KMS-11 (cell line): ENCODE results near the gene COG4.

Source experiments
- H2AFZ ChIP-seq: fragments of 200-600 bp; sonication (generic); 2 replicates; pipeline ENCODE4 v1.6.1; 2016; ENCODE audit warnings: antibody characterized with exemption, mixed run types, low read depth
- H3K27ac ChIP-seq: fragments of 200-600 bp; sonication (generic); 2 replicates; pipeline ENCODE4 v1.6.1; 2016; ENCODE audit warnings: mild to moderate bottlenecking, mixed run types
- H3K27me3 ChIP-seq: fragments of 200-600 bp; sonication (generic); 2 replicates; pipeline ENCODE4 v1.6.1; 2017; ENCODE audit warnings: mild to moderate bottlenecking, low read depth, mixed run types, moderate library complexity; ENCODE audit not compliant: insufficient read depth
- H3K36me3 ChIP-seq: fragments of 200-600 bp; sonication (generic); 2 replicates; pipeline ENCODE4 v1.6.1; 2017; ENCODE audit warnings: mild to moderate bottlenecking, mixed run types; ENCODE audit not compliant: insufficient read depth
- H3K4me1 ChIP-seq: fragments of 200-600 bp; sonication (generic); 2 replicates; pipeline ENCODE4 v1.6.1; 2016; ENCODE audit warnings: mild to moderate bottlenecking, low read depth, mixed run types; ENCODE audit not compliant: poor library complexity, severe bottlenecking
- H3K4me2 ChIP-seq: fragments of 200-600 bp; sonication (generic); 2 replicates; pipeline ENCODE4 v1.7.0; 2016; ENCODE audit warnings: mild to moderate bottlenecking, mixed run types
- H3K4me3 ChIP-seq: fragments of 200-600 bp; sonication (generic); IDR thresholded peaks from 2 replicates; pipeline ENCODE4 v1.6.1; 2017; ENCODE audit warnings: low read depth, low read length, mixed read lengths; ENCODE audit not compliant: insufficient read depth
- H3K79me2 ChIP-seq: fragments of 200-600 bp; sonication (generic); 2 replicates; pipeline ENCODE4 v1.6.1; 2016; ENCODE audit warnings: low read depth, mixed run types; ENCODE audit not compliant: insufficient read depth
- H3K9ac ChIP-seq: fragments of 200-600 bp; sonication (generic); 2 replicates; pipeline ENCODE4 v1.6.1; 2016; ENCODE audit warnings: mild to moderate bottlenecking, mixed run types
- H4K20me1 ChIP-seq: fragments of 200-600 bp; sonication (generic); 2 replicates; pipeline ENCODE4 v1.6.1; 2016; ENCODE audit warnings: mild to moderate bottlenecking, mixed run types; ENCODE audit not compliant: insufficient read depth
- CTCF ChIP-seq: fragments of 200-600 bp; sonication (generic); conservative IDR thresholded peaks from 2 replicates; pipeline ENCODE4 v1.6.1; 2017; ENCODE audit warnings: low read depth, mild to moderate bottlenecking, antibody characterized with exemption, low read length, moderate library complexity, mixed read lengths

COG4 gene

DNA sequence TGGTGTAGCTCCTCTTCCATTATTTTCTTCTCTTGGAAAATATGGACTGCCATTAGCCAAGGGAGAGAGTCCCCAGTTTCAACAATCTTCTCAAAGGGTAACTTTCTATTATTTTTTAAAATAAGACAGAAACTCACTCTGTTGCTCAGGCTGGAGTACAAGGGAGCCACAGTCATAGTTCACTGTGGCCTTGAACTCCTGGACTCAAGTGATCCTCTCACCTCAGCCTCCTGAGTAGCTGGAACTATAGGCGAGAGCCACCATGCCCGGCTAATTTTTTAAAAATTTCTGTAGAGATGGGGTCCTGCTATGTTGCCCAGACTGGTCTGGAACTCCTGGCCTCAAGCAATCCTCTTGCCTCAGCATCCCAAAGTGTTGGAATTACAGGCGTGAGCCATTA lies 13.1 kb downstream of the COG4 start:
- Histone ChIP-seq H3K4me3 (no peak overlapping the region), H3K27ac (no peak overlapping the region), H3K79me2 (no peaks in the 10 kb centered on the region), H4K20me1 (no peaks in the 10 kb centered on the region), H3K36me3 (no peaks in the 10 kb centered on the region), H3K4me1 (no peaks in the 10 kb centered on the region), H3K27me3 (no peaks in the 10 kb centered on the region), H2AFZ (no peak overlapping the region), H3K9ac (no peak overlapping the region), H3K4me2 (no peak overlapping the region)
- TF ChIP-seq CTCF: no peak

DNA sequence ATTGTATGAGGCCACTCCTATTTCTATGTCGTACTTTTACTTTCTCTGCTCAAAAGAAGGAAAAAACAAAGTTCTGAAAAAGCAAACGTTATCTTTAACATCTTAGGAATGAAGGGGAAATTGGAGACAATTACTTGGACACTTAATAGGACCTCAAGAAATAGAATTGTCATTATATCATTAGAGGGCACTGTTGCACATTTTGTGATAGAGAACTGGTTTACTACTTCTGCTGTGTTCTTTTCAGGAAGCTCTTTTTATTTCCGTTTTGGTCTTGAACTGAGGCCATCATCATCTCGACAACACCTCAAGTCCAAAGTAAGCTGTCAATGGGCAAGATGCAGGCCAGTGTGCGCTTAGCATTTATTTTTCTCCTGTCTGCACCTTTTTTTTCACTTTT lies 14.6 kb downstream of the COG4 start:
- Histone ChIP-seq H3K4me3 (no peak overlapping the region), H3K4me2 (no peak overlapping the region), H3K9ac (no peak overlapping the region), H4K20me1 (no peaks in the 10 kb centered on the region), H2AFZ (no peak overlapping the region), H3K27ac (no peak overlapping the region), H3K4me1 (no peaks in the 10 kb centered on the region), H3K27me3 (no peaks in the 10 kb centered on the region), H3K79me2 (no peaks in the 10 kb centered on the region), H3K36me3 (no peaks in the 10 kb centered on the region)
- peak; percentile 53 for TF ChIP-seq CTCF

- Histone ChIP-seq H3K27me3 (no peaks in the 10 kb centered on the region), H3K36me3 (no peaks in the 10 kb centered on the region), H3K4me1 (peaks cover 39% of the 10 kb centered on the region), H3K27ac (no peak overlapping the region), H3K4me3 (no peak overlapping the region), H4K20me1 (no peaks in the 10 kb centered on the region), H2AFZ (no peak overlapping the region), H3K79me2 (no peaks in the 10 kb centered on the region), H3K9ac (no peak overlapping the region), H3K4me2 (no peak overlapping the region)
- TF ChIP-seq CTCF: no peak
Measured at GRCh38 chr16:70496513-70496912, 26.8 kb downstream of the COG4 start.

- Histone ChIP-seq H3K4me3 (no peak overlapping the region), H3K4me1 (peaks cover 39% of the 10 kb centered on the region), H3K4me2 (peak overlapping the region; percentile 24; the same call in 1 of the 2 replicates), H3K79me2 (no peaks in the 10 kb centered on the region), H3K27ac (no peak overlapping the region; the same call in 1 of the 2 replicates), H3K9ac (no peak overlapping the region), H3K27me3 (no peaks in the 10 kb centered on the region), H3K36me3 (no peaks in the 10 kb centered on the region), H2AFZ (no peak overlapping the region), H4K20me1 (no peaks in the 10 kb centered on the region)
- TF ChIP-seq CTCF: no peak
Measured at GRCh38 chr16:70495425-70496182, 27.8 kb downstream of the COG4 start.
